Mesendoderm (in vitro differentiated cells): ENCODE data around the gene CALHM3.
"Not testable (repeated sequence)": the region's sequence is repeated elsewhere in the genome, so short reads cannot be mapped to it uniquely, and the experiment has no call there.

Experiments used
- DNase-seq: peaks from one replicate; pipeline ENCODE4 v3.0.0; 2013
- H2AK5ac ChIP-seq: 2 replicates; pipeline ENCODE4 v1.6.1; 2013; ENCODE audit warnings: low read length, inconsistent platforms
- H2BK120ac ChIP-seq: 2 replicates; pipeline ENCODE4 v1.6.1; 2013; ENCODE audit warnings: low read depth, mild to moderate bottlenecking, low read length, moderate library complexity, mixed read lengths
- H2BK15ac ChIP-seq: replicated peaks from 2 replicates; pipeline ENCODE4 v1.6.1; 2013; ENCODE audit warnings: low read depth, mild to moderate bottlenecking, moderate library complexity
- H2BK5ac ChIP-seq: 2 replicates; pipeline ENCODE4 v1.6.1; 2013; ENCODE audit warnings: low read length, inconsistent platforms
- H3K18ac ChIP-seq: 2 replicates; pipeline ENCODE4 v1.6.1; 2013; ENCODE audit warnings: mild to moderate bottlenecking, low read length, mixed read lengths
- H3K23ac ChIP-seq: one replicate; pipeline ENCODE4 v1.6.1; 2013; ENCODE audit warnings: low read length
- H3K27ac ChIP-seq: 2 replicates; pipeline ENCODE4 v1.5.1; 2013; ENCODE audit warnings: low read depth, mild to moderate bottlenecking, inconsistent platforms, low read length, moderate library complexity
- H3K27me3 ChIP-seq: 2 replicates; pipeline ENCODE4 v1.6.1; 2013; ENCODE audit warnings: low read length, control low read depth, mild to moderate bottlenecking, inconsistent platforms; ENCODE audit not compliant: insufficient read depth, poor library complexity
- H3K36me3 ChIP-seq: 2 replicates; pipeline ENCODE4 v1.6.1; 2013; ENCODE audit warnings: low read length, inconsistent platforms; ENCODE audit not compliant: control insufficient read depth, insufficient read depth
- H3K4ac ChIP-seq: one replicate; pipeline ENCODE4 v1.6.1; 2013; ENCODE audit warnings: low read depth, mild to moderate bottlenecking, low read length, moderate library complexity
- H3K4me1 ChIP-seq: 2 replicates; pipeline ENCODE4 v1.6.1; 2013; ENCODE audit warnings: low read depth, low read length, inconsistent platforms; ENCODE audit not compliant: control insufficient read depth
- H3K4me2 ChIP-seq: 2 replicates; pipeline ENCODE4 v1.6.1; 2013; ENCODE audit warnings: low read length
- H3K4me3 ChIP-seq: 2 replicates; pipeline ENCODE4 v1.5.1; 2013; ENCODE audit warnings: mild to moderate bottlenecking, low read length
- H3K56ac ChIP-seq: one replicate; pipeline ENCODE4 v1.6.1; 2013; ENCODE audit warnings: low read length
- H3K79me1 ChIP-seq: 2 replicates; pipeline ENCODE4 v1.6.1; 2013; ENCODE audit warnings: low read length, inconsistent platforms
- H3K79me2 ChIP-seq: 2 replicates; pipeline ENCODE4 v1.6.1; 2013; ENCODE audit warnings: mild to moderate bottlenecking, low read length; ENCODE audit not compliant: control insufficient read depth, insufficient read depth
- H3K9ac ChIP-seq: 2 replicates; pipeline ENCODE4 v1.6.1; 2013; ENCODE audit warnings: low read length, inconsistent platforms
- H4K5ac ChIP-seq: one replicate; pipeline ENCODE4 v1.6.1; 2013; ENCODE audit warnings: low read length
- H4K8ac ChIP-seq: one replicate; pipeline ENCODE4 v1.6.1; 2013; ENCODE audit warnings: low read depth, mild to moderate bottlenecking, control low read depth, low read length, moderate library complexity
- WGBS: extraction: QIAGEN DNeasy Blood & Tissue Kit; methylation state at CpG from one replicate; pipeline ENCODE4 v1.1.7; 2013; ENCODE audit warnings: low lambda C conversion rate, missing lambda C conversion rate; ENCODE audit not compliant: insufficient coverage; ENCODE audit errors: extremely low coverage; 5-methylcytosine and 5-hydroxymethylcytosine counted together

CALHM3 gene

GRCh38 chr10:103504181-103504783, 25.2 kb upstream of the CALHM3 start:
- WGBS: no CpG with 5 or more reads among the region's 10 CpGs
- no peak overlapping the region for H3K27ac ChIP-seq

DNA sequence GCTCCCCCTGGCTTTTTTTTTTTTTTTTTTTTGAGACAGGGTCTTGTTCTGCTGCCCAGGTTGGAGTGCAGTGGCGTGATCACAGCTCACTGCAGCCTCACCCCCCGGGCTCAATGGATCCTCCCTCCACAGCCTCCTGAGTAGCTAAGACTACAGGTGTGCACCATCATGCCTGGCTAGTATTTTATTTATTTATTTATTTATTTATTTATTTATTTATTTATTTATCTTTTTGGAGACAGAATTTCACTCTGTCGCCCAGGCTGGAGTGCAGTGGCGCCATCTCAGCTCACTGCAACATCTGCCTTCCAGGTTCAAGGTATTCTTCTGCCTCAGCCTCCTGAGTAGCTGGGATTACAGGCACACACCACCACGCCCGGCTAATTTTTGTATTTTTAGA, 24.7 kb upstream of the CALHM3 start:
- no CpG with 5 or more reads among the region's 6 CpGs for WGBS
- not testable (repeated sequence) for H3K9ac ChIP-seq, H3K27me3 ChIP-seq, H3K36me3 ChIP-seq, H3K27ac ChIP-seq, H3K4me3 ChIP-seq, H2AK5ac ChIP-seq, H4K5ac ChIP-seq, H3K56ac ChIP-seq, H3K79me1 ChIP-seq, H3K4me2 ChIP-seq, H3K4ac ChIP-seq, H3K4me1 ChIP-seq, H3K79me2 ChIP-seq, H3K18ac ChIP-seq, H2BK5ac ChIP-seq, H3K23ac ChIP-seq, H2BK15ac ChIP-seq, H4K8ac ChIP-seq, DNase-seq, H2BK120ac ChIP-seq

More at GRCh38 chr10:103504181-103504783, 25.2 kb upstream of the CALHM3 start:
- H2BK5ac ChIP-seq: no peak overlapping the region
- no peak overlapping the region for H3K56ac ChIP-seq
- DNase-seq: peak; percentile 60
- H3K27me3 ChIP-seq: no peaks in the 10 kb centered on the region
- no peak overlapping the region for H4K5ac ChIP-seq
- H3K4me1 ChIP-seq: no peaks in the 10 kb centered on the region
- no peak overlapping the region for H2BK120ac ChIP-seq
- no peaks in the 10 kb centered on the region for H3K79me2 ChIP-seq
- no peaks in the 10 kb centered on the region for H3K36me3 ChIP-seq
- H2AK5ac ChIP-seq: no peak overlapping the region
- no peak overlapping the region for H4K8ac ChIP-seq
- H3K18ac ChIP-seq: no peak overlapping the region
- H3K9ac ChIP-seq: no peak overlapping the region
- H3K4ac ChIP-seq: no peak overlapping the region
- no peaks in the 10 kb centered on the region for H3K79me1 ChIP-seq
- H3K23ac ChIP-seq: no peak overlapping the region
- H3K4me2 ChIP-seq: no peak overlapping the region
- H2BK15ac ChIP-seq: no peak overlapping the region
- no peak overlapping the region for H3K4me3 ChIP-seq

DNA sequence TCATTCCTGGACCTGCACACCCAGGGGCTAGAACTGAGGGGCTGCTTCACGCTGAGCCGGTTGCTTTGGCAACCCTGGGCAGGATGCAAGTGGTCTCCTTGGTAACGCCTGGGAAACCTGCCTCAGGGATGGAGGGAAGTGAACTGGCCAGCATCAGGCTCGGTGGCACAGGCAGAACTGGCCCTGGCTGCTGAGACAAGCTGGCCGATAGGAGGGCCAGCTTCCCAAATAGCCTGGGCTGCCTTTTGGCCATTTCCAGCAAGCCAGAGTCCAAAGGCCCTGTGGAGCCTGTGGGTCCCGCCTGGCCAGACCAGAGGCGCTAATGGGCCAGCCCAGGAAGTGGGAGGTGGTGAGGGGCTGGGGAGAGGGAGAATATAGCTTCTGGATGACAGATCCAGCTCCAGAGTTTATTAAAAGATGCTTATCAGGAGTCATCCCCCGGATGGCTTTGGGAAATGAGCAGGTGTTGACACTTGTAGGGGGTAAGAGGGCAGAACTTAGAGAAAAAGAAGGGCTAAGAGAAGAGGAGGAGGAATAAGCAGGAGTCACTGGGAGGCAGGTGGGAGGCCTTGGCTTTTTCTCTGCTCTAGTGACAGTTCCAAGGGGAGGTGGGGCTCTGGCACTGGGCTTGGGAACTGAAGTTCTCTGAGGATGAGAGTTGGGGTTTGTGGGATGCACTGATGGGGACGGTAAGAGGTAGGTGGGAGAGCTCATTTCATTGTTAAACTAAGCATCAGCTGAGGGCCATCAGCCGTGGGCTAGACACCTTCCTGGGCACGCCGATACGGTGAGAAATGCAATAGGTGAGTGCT, 24.0 kb upstream of the CALHM3 start:
- Histone ChIP-seq H3K18ac (no peak overlapping the region), H3K27ac (no peak overlapping the region), H3K4me1 (no peaks in the 10 kb centered on the region), H3K27me3 (no peaks in the 10 kb centered on the region), H3K36me3 (no peaks in the 10 kb centered on the region), H2BK5ac (no peak overlapping the region), H4K8ac (no peak overlapping the region), H2BK15ac (no peak overlapping the region), H3K79me2 (no peaks in the 10 kb centered on the region), H3K23ac (no peak overlapping the region), H3K9ac (no peak overlapping the region), H2BK120ac (no peak overlapping the region), H3K4ac (no peak overlapping the region), H4K5ac (no peak overlapping the region), H3K4me2 (no peak overlapping the region), H3K79me1 (no peaks in the 10 kb centered on the region), H3K56ac (no peak overlapping the region), H2AK5ac (no peak overlapping the region), H3K4me3 (no peak overlapping the region)
- DNase-seq: no peak
- no CpG with 5 or more reads among the region's 13 CpGs for WGBS

DNA sequence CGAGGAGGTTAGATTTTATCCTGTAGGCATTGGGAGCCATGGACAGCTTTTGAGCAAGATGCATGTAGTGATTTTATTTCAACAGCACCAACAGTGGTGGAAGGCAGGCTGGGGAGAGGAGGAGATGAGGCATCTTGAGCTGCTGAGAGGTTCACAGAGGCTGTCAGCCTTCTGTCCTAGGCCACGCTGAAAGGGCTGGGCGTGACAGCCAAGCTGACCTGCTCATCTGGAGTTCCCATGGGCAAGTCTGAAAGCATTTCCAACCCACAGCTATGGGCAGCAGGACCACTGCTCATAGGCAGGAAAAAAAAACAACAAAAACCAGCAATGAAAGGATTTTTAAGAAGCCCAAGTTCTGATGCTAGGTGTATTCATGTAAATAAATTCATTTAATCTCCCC, 22.1 kb upstream of the CALHM3 start:
- no peaks in the 10 kb centered on the region for H3K4me1 ChIP-seq
- H3K36me3 ChIP-seq: no peaks in the 10 kb centered on the region
- H3K27me3 ChIP-seq: peaks cover 2% of the 10 kb centered on the region
- H3K23ac ChIP-seq: no peak overlapping the region
- H2BK15ac ChIP-seq: no peak overlapping the region
- no peak overlapping the region for H3K4me3 ChIP-seq
- H3K79me1 ChIP-seq: no peaks in the 10 kb centered on the region
- H2BK120ac ChIP-seq: no peak overlapping the region
- H3K4ac ChIP-seq: no peak overlapping the region
- H4K8ac ChIP-seq: no peak overlapping the region
- WGBS: no CpG with 5 or more reads among the region's 3 CpGs
- H2BK5ac ChIP-seq: no peak overlapping the region
- no peaks in the 10 kb centered on the region for H3K79me2 ChIP-seq
- H3K27ac ChIP-seq: no peak overlapping the region
- no peak overlapping the region for H3K18ac ChIP-seq
- no peak overlapping the region for H3K4me2 ChIP-seq
- H2AK5ac ChIP-seq: no peak overlapping the region
- no peak overlapping the region for H4K5ac ChIP-seq
- DNase-seq: no peak
- no peak overlapping the region for H3K56ac ChIP-seq
- H3K9ac ChIP-seq: no peak overlapping the region

DNA sequence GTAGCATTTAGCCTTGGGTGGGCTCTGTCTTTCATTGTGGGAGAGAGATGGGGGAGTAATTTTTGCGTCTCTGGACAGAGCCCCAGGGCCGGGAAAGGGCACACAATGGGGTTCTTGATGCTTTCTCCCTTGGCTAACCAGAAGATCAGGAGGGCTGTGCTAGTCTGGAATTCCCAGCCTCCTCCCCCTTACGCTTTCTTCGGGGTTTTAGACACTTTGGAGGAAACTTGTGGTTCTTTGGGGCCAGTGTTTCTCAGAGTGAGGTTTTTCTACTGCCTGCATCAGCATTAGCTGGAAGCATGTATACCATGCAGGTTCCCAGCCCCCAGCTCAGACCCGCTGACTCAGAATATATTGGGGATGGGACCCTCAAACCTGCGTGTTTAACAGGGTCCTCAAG, 21.4 kb upstream of the CALHM3 start:
- H4K5ac ChIP-seq: no peak overlapping the region
- no peaks in the 10 kb centered on the region for H3K4me1 ChIP-seq
- no peak overlapping the region for H3K27ac ChIP-seq
- H3K27me3 ChIP-seq: peaks cover 2% of the 10 kb centered on the region
- no peak overlapping the region for H3K4ac ChIP-seq
- DNase-seq: no peak
- WGBS: no CpG with 5 or more reads among the region's 6 CpGs
- H3K4me2 ChIP-seq: no peak overlapping the region
- H3K4me3 ChIP-seq: no peak overlapping the region
- no peaks in the 10 kb centered on the region for H3K36me3 ChIP-seq
- no peaks in the 10 kb centered on the region for H3K79me2 ChIP-seq
- no peak overlapping the region for H2BK120ac ChIP-seq
- no peak overlapping the region for H2BK5ac ChIP-seq
- no peak overlapping the region for H4K8ac ChIP-seq
- H2BK15ac ChIP-seq: no peak overlapping the region
- H3K18ac ChIP-seq: no peak overlapping the region
- H3K9ac ChIP-seq: no peak overlapping the region
- no peak overlapping the region for H2AK5ac ChIP-seq
- no peak overlapping the region for H3K23ac ChIP-seq
- no peak overlapping the region for H3K56ac ChIP-seq
- H3K79me1 ChIP-seq: no peaks in the 10 kb centered on the region
